IPS-NIHi11 (cell line): ENCODE measurements around the gene LANCL3.

ENCODE experiments used
- DNase-seq: peaks from one replicate; pipeline ENCODE4 v3.0.0; 2012; ENCODE audit warnings: mixed read lengths, low spot score

The LANCL3 gene

GRCh38 chrX:37684426-37684825 lies 113.0 kb downstream of the LANCL3 start:
- no peak for DNase-seq

GRCh38 chrX:37684973-37685372 lies 113.5 kb downstream of the LANCL3 start:
- DNase-seq = no peak

- peak; percentile 50 for DNase-seq
Measured at GRCh38 chrX:37685381-37686359, 114.2 kb downstream of the LANCL3 start, which contains the start of gene XK. TSS of gene XK (plus strand) at chrX:37685791. CDS start at chrX:37685962, 171 bp downstream.

GRCh38 chrX:37686369-37686995 lies 115.0 kb downstream of the LANCL3 start:
- DNase-seq = no peak

- no peak for DNase-seq
Measured at GRCh38 chrX:37686996-37687395, 115.5 kb downstream of the LANCL3 start.

- no peak for DNase-seq
Measured at GRCh38 chrX:37690119-37690518, 118.7 kb downstream of the LANCL3 start.

GRCh38 chrX:37692918-37693317 lies 121.5 kb downstream of the LANCL3 start:
- DNase-seq = no peak

- DNase-seq = no peak
Measured at GRCh38 chrX:37697169-37697760, 125.8 kb downstream of the LANCL3 start.

GRCh38 chrX:37701588-37701987 lies 130.1 kb downstream of the LANCL3 start:
- DNase-seq = peak; percentile 6

GRCh38 chrX:37711991-37712390 lies 140.5 kb downstream of the LANCL3 start:
- DNase-seq = no peak

GRCh38 chrX:37712458-37712857 lies 141.0 kb downstream of the LANCL3 start:
- no peak for DNase-seq

- no peak for DNase-seq
Measured at GRCh38 chrX:37714479-37714878, 143.0 kb downstream of the LANCL3 start.

GRCh38 chrX:37716602-37717001 lies 145.1 kb downstream of the LANCL3 start:
- no peak for DNase-seq

- no peak for DNase-seq
Measured at GRCh38 chrX:37717708-37718107, 146.2 kb downstream of the LANCL3 start.

GRCh38 chrX:37722595-37722994 lies 151.1 kb downstream of the LANCL3 start:
- DNase-seq = no peak

- no peak for DNase-seq
Measured at GRCh38 chrX:37726346-37726745, 154.9 kb downstream of the LANCL3 start.
